KBM-7 (cell line): ENCODE measurements around the gene KBTBD7.

Experiments used
- DNase-seq: peaks from one replicate; pipeline ENCODE4 v3.0.0-alpha.2; 2015
- in situ Hi-C: fragments of 300-500 bp; cut with MboI; formaldehyde crosslinking; loops from 2 replicates; pipeline ENCODE4 v1.14.3; 2020; ENCODE audit warnings: low sequenced_read_pairs, low pct_unique_long_range_greater_than_20kb, mixed read lengths

Gene KBTBD7

GRCh38 chr13:41193919-41194824 is at the start of gene KBTBD7:
KBTBD7 (minus strand) TSS chr13:41194569; CDS start chr13:41194257, 312 bp downstream.
- in situ Hi-C loops = no loop called here
- DNase-seq = peak; percentile 89

- DNase-seq = no peak
- in situ Hi-C loops = no loop called here
These were observed 47.3 kb upstream of the KBTBD7 start for GRCh38 chr13:41241626-41242025.

GRCh38 chr13:41236369-41236768 is 42.0 kb upstream of the KBTBD7 start:
- DNase-seq = no peak
- in situ Hi-C loops = no loop called here

GRCh38 chr13:41232578-41233480 is 38.5 kb upstream of the KBTBD7 start:
- no peak for DNase-seq
- in situ Hi-C loops = no loop called here

GRCh38 chr13:41231786-41232185 is 37.4 kb upstream of the KBTBD7 start:
- peak; percentile 25 for DNase-seq
- in situ Hi-C loops = no loop called here

GRCh38 chr13:41231025-41231677 is 36.8 kb upstream of the KBTBD7 start:
- in situ Hi-C loops = no loop called here
- no peak for DNase-seq

- in situ Hi-C loops = no loop called here
- DNase-seq = no peak
These were observed 35.0 kb upstream of the KBTBD7 start for GRCh38 chr13:41229356-41229755.

- no peak for DNase-seq
- in situ Hi-C loops = no loop called here
These were observed 30.0 kb upstream of the KBTBD7 start for GRCh38 chr13:41224113-41225110.

- peak; percentile 71 for DNase-seq
- in situ Hi-C loops = no loop called here
These were observed 28.0 kb upstream of the KBTBD7 start for GRCh38 chr13:41222259-41222852.

- in situ Hi-C loops = no loop called here
- DNase-seq = no peak
These were observed 26.0 kb upstream of the KBTBD7 start for GRCh38 chr13:41220401-41220800.

GRCh38 chr13:41216160-41216559 is 21.8 kb upstream of the KBTBD7 start:
- no peak for DNase-seq
- in situ Hi-C loops = no loop called here

- DNase-seq = no peak
- in situ Hi-C loops = no loop called here
These were observed 19.6 kb upstream of the KBTBD7 start for GRCh38 chr13:41213919-41214318.

GRCh38 chr13:41213316-41213715 is 18.9 kb upstream of the KBTBD7 start:
- DNase-seq = no peak
- in situ Hi-C loops = no loop called here

GRCh38 chr13:41212881-41213280 is 18.5 kb upstream of the KBTBD7 start:
- DNase-seq = no peak

GRCh38 chr13:41211062-41211461 is 16.7 kb upstream of the KBTBD7 start:
- in situ Hi-C loops = no loop called here
- no peak for DNase-seq

More at GRCh38 chr13:41212881-41213280, 18.5 kb upstream of the KBTBD7 start:
- in situ Hi-C loops = no loop called here

- DNase-seq = no peak
- in situ Hi-C loops = no loop called here
These were observed 12.1 kb upstream of the KBTBD7 start for GRCh38 chr13:41206467-41206866.

GRCh38 chr13:41203810-41204209 is 9.4 kb upstream of the KBTBD7 start:
- in situ Hi-C loops = no loop called here
- DNase-seq = no peak

GRCh38 chr13:41200126-41200525 is 5.8 kb upstream of the KBTBD7 start:
- in situ Hi-C loops = no loop called here
- DNase-seq = no peak
